ENCODE measurements around the gene NALCN. TPM values are rescaled to one million over a fixed set of nuclear protein-coding genes. Genes with fewer than 3 reads are reported as not detected.

NALCN gene
- total and polyA plus RNA-seq, 9 donors = 0.24 to 1.2 (median 0.33) TPM

DNA sequence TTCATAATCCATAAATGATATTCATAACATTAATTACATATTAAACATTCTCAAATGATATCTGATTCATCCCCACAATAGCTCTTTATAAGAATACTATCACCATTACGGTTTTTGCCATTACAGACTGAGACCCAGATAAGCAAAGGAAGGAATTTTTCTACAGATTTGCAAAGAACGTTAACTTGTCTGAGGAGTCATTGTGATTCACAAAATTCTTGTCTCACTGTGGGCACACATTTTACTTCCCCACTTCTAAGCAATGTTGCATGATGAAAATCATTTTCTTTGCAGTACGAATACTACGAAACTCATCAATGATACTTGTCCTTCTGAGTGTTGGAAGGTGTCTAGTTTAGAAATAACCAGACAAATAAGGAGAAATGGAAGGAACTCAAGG is 70.1 kb downstream of the NALCN start:
- Histone ChIP-seq H3K4me3 (ENCODE audit: low read length) (no peak overlapping the region), H3K27ac (ENCODE audit: low read length) (no peak overlapping the region), H3K9me3 (replicated peaks; ENCODE audit: control insufficient read depth, low read depth, low read length) (no peaks in the 10 kb centered on the region), H3K4me1 (ENCODE audit: control insufficient read depth, insufficient read depth, low read length) (no peaks in the 10 kb centered on the region), H3K27me3 (ENCODE audit: control insufficient read depth, insufficient read depth, low read length) (no peaks in the 10 kb centered on the region), H3K36me3 (ENCODE audit: control insufficient read depth, insufficient read depth, low read length) (no peaks in the 10 kb centered on the region)
- no CpG with 5 or more reads among the region's 4 CpGs for WGBS (ENCODE audit: insufficient coverage)
- no peak for DNase-seq

DNA sequence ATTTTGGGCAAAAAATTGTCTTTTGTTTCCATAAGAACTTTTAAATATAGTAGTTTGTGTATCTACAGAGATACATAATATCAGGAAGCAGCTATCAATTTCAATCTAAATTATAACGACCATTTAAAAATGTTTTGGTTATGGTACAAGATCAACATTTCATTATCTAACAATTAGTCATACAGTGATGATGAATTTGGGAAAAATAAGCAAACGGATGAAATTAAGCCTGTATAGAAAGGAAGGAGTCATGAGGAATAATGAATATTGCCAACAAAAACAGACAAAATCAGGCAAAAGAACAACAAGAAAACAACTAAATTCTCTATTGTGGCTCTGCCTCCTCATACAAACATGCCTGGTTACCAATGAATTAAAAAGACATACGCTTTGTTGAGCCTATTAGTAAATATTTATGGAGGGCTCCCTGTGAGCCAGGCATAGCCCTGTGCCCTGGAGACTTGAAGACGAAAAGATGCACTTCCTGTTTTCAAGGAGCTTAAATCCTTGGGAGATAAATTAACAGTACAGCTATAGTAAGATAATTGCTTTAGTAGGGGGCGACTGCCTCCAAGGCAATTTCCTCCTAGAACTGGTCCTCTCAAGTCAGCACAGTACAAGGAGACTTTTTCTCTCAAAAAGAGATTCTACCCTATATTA is 73.0 kb downstream of the NALCN start:
- no peak for DNase-seq
- no peak overlapping the region for H3K27ac ChIP-seq (ENCODE audit: low read length)
- no peaks in the 10 kb centered on the region for H3K27me3 ChIP-seq (ENCODE audit: control insufficient read depth, insufficient read depth, low read length)
- H3K4me1 ChIP-seq (ENCODE audit: control insufficient read depth, insufficient read depth, low read length) = no peaks in the 10 kb centered on the region
- H3K36me3 ChIP-seq (ENCODE audit: control insufficient read depth, insufficient read depth, low read length) = no peaks in the 10 kb centered on the region
- no peaks in the 10 kb centered on the region for H3K9me3 ChIP-seq (replicated peaks; ENCODE audit: control insufficient read depth, low read depth, low read length)
- H3K4me3 ChIP-seq (ENCODE audit: low read length) = no peak overlapping the region
- WGBS (ENCODE audit: insufficient coverage) = no CpG with 5 or more reads among the region's 5 CpGs

DNA sequence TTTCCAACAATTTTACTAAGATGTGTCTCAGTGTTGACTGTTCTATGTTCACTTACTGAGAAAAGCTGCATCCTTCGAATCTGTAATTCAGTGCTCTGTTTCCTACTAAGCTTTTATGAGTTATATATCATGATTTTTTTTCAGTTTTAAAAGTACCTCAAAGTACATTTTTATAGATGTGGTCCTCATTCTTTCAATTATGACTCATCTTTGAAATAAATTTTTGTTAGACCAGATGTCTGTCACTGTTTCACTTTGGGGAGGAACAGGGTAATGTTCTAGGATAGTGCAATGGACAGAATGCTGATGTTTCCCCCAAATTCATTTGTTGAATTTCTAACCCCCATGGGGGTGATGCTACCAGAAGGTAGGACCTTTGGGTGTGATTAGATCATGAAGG is 74.8 kb downstream of the NALCN start:
- H3K36me3 ChIP-seq (ENCODE audit: control insufficient read depth, insufficient read depth, low read length) = no peaks in the 10 kb centered on the region
- H3K4me1 ChIP-seq (ENCODE audit: control insufficient read depth, insufficient read depth, low read length) = no peaks in the 10 kb centered on the region
- WGBS (ENCODE audit: insufficient coverage) = no CpG with 5 or more reads among the region's 1 CpG
- no peak overlapping the region for H3K27ac ChIP-seq (ENCODE audit: low read length)
- H3K9me3 ChIP-seq (replicated peaks; ENCODE audit: control insufficient read depth, low read depth, low read length) = no peaks in the 10 kb centered on the region
- no peak for DNase-seq
- H3K27me3 ChIP-seq (ENCODE audit: control insufficient read depth, insufficient read depth, low read length) = no peaks in the 10 kb centered on the region
- H3K4me3 ChIP-seq (ENCODE audit: low read length) = no peak overlapping the region

DNA sequence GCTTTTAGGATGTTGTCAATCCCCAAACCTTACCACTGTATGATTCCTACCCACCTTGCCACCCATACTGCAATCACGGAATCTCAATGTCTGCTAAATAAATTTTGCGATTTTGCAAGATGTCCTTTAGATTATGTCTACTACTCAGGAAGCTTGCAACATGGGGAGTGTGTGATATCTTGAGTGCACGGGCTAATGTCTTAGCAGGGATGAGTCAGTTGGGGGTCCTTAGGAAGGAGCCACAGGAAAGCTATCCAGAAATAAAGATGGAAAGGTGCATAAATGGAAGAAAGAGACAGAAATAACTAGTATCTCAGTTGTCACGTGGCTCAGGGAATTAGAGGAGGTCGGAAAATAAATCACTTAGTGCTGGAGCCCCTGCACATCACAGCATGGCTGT is 77.1 kb downstream of the NALCN start:
- no peak overlapping the region for H3K27ac ChIP-seq (ENCODE audit: low read length)
- H3K9me3 ChIP-seq (replicated peaks; ENCODE audit: control insufficient read depth, low read depth, low read length) = no peaks in the 10 kb centered on the region
- 48% methylated on average over 3 of the region's 5 CpGs for WGBS (ENCODE audit: insufficient coverage)
- H3K4me3 ChIP-seq (ENCODE audit: low read length) = no peak overlapping the region
- H3K36me3 ChIP-seq (ENCODE audit: control insufficient read depth, insufficient read depth, low read length) = no peaks in the 10 kb centered on the region
- no peaks in the 10 kb centered on the region for H3K27me3 ChIP-seq (ENCODE audit: control insufficient read depth, insufficient read depth, low read length)
- DNase-seq = no peak
- no peaks in the 10 kb centered on the region for H3K4me1 ChIP-seq (ENCODE audit: control insufficient read depth, insufficient read depth, low read length)

DNA sequence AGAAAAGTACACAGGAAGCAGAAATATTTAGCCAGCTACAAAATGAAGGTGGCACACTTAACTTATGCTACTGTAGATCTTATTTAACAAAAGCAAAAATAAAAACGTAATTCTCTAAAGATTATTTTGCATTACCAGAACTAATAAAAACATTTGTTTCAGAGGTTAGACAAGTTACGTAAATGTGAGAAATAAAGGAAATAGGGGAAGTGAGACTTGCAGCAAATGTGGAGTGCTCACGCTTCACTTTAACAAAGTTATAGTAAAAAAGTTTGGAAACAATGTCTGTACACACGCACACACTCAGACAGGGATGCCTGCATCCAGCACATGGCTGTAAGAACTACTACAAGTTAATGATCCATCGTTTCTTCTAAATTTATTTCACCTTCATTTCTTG is 83.7 kb downstream of the NALCN start:
- Histone ChIP-seq H3K36me3 (ENCODE audit: control insufficient read depth, insufficient read depth, low read length) (no peaks in the 10 kb centered on the region), H3K27ac (ENCODE audit: low read length) (no peak overlapping the region), H3K9me3 (replicated peaks; ENCODE audit: control insufficient read depth, low read depth, low read length) (no peaks in the 10 kb centered on the region), H3K27me3 (ENCODE audit: control insufficient read depth, insufficient read depth, low read length) (no peaks in the 10 kb centered on the region), H3K4me1 (ENCODE audit: control insufficient read depth, insufficient read depth, low read length) (no peaks in the 10 kb centered on the region), H3K4me3 (ENCODE audit: low read length) (no peak overlapping the region)
- whole genome bisulfite sequencing (ENCODE audit: insufficient coverage) = no CpG with 5 or more reads among the region's 5 CpGs
- DNase-seq = no peak

DNA sequence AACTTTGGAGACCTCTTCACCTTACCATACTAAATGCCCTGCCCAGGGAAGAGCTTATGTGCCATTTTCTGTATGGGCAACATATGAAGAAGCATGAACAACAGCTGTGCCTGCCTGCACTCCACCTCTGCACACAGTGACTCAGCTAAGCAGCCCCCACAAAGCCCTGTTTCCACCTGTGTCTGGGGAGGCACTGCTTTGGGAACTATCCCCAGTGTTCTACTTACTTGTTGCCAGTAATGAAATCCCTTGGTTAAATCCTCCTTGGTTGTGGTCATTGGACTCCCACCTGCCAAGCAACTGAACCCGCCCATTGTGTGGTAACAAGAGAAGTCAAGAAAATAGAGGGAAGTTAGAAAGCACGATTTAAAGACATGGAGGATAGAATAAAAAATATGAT is 84.6 kb downstream of the NALCN start:
- no peak overlapping the region for H3K4me3 ChIP-seq (ENCODE audit: low read length)
- WGBS (ENCODE audit: insufficient coverage) = no CpG with 5 or more reads among the region's 2 CpGs

DNA sequence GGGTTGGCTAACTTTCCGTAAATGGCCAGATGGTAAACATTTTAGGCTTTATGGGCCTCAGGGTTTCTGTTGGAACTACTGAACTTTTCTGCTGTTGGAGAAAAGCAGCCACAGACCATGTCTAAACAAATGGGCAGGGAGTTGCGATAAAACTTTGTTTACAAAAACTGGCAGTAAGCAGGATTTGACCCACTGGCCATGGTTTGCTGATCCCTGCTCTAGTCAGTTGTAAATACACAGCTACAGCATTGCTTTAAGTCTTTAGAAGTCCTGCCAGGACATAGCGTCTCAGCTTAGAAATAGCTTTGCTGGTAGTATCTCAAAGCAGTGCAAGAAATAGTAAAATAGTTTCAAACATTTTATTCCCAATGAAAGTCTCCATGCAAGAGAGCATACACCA is 88.4 kb downstream of the NALCN start:
- WGBS (ENCODE audit: insufficient coverage) = 71% methylated on average over 1 of the region's 3 CpGs
- H3K9me3 ChIP-seq (replicated peaks; ENCODE audit: control insufficient read depth, low read depth, low read length) = no peaks in the 10 kb centered on the region
- H3K27me3 ChIP-seq (ENCODE audit: control insufficient read depth, insufficient read depth, low read length) = no peaks in the 10 kb centered on the region
- H3K4me1 ChIP-seq (ENCODE audit: control insufficient read depth, insufficient read depth, low read length) = no peaks in the 10 kb centered on the region
- DNase-seq = peak; percentile 16
- no peak overlapping the region for H3K4me3 ChIP-seq (ENCODE audit: low read length)
- H3K36me3 ChIP-seq (ENCODE audit: control insufficient read depth, insufficient read depth, low read length) = no peaks in the 10 kb centered on the region
- H3K27ac ChIP-seq (ENCODE audit: low read length) = no peak overlapping the region

More for the DNA sequence above, 84.6 kb downstream of the NALCN start:
- H3K9me3 ChIP-seq (replicated peaks; ENCODE audit: control insufficient read depth, low read depth, low read length) = no peaks in the 10 kb centered on the region
- H3K27me3 ChIP-seq (ENCODE audit: control insufficient read depth, insufficient read depth, low read length) = no peaks in the 10 kb centered on the region
- H3K36me3 ChIP-seq (ENCODE audit: control insufficient read depth, insufficient read depth, low read length) = no peaks in the 10 kb centered on the region
- no peak overlapping the region for H3K27ac ChIP-seq (ENCODE audit: low read length)
- DNase-seq = no peak
- H3K4me1 ChIP-seq (ENCODE audit: control insufficient read depth, insufficient read depth, low read length) = no peaks in the 10 kb centered on the region

DNA sequence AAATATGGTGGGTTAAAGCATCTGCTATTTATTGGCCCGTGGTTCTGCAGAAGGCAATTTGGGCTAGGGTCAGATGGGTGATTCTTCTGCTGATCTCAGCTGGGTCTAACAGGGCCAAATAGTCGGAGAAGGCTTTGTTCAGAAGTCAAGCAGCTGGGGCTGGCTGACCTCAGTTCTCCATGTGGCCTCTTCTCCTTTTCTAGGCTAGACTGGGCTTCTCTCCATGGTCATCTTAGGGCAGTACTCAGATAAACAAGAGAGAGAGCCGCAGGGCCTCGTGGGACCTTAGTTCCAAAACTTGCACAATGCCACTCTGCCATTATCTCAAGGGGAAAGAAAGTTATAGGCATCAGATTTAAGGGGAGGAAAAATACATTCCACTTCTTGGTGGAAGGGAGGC is 89.6 kb downstream of the NALCN start:
- DNase-seq = no peak
- Histone ChIP-seq H3K9me3 (replicated peaks; ENCODE audit: control insufficient read depth, low read depth, low read length) (no peaks in the 10 kb centered on the region), H3K27me3 (ENCODE audit: control insufficient read depth, insufficient read depth, low read length) (no peaks in the 10 kb centered on the region), H3K27ac (ENCODE audit: low read length) (no peak overlapping the region), H3K4me3 (ENCODE audit: low read length) (no peak overlapping the region), H3K36me3 (ENCODE audit: control insufficient read depth, insufficient read depth, low read length) (no peaks in the 10 kb centered on the region), H3K4me1 (ENCODE audit: control insufficient read depth, insufficient read depth, low read length) (no peaks in the 10 kb centered on the region)
- WGBS (ENCODE audit: insufficient coverage) = 50% methylated on average over 1 of the region's 4 CpGs

DNA sequence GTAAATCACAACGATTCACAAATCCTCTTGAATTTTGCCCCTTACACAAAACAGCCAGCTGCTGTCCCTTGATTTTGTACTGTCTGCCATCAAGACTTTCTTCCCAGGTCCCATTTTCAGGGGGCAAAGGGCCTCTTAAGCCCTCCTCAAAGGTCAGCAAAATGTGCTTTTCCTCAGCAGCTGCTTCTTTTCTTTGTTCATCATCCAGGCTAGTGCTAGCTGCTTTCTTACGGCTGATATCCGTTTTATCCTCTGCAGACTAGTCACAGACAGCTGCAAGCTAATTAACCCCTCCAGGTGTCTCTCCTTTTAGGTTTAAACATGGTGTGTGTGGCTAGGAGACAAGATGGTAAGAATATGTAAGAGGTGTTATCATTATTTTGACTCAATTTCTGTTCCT is 90.9 kb downstream of the NALCN start:
- Histone ChIP-seq H3K4me3 (ENCODE audit: low read length) (no peak overlapping the region), H3K27ac (ENCODE audit: low read length) (no peak overlapping the region), H3K36me3 (ENCODE audit: control insufficient read depth, insufficient read depth, low read length) (no peaks in the 10 kb centered on the region), H3K4me1 (ENCODE audit: control insufficient read depth, insufficient read depth, low read length) (no peaks in the 10 kb centered on the region), H3K27me3 (ENCODE audit: control insufficient read depth, insufficient read depth, low read length) (no peaks in the 10 kb centered on the region), H3K9me3 (replicated peaks; ENCODE audit: control insufficient read depth, low read depth, low read length) (no peaks in the 10 kb centered on the region)
- DNase-seq = no peak
- WGBS (ENCODE audit: insufficient coverage) = 0% methylated on average over 1 of the region's 3 CpGs

DNA sequence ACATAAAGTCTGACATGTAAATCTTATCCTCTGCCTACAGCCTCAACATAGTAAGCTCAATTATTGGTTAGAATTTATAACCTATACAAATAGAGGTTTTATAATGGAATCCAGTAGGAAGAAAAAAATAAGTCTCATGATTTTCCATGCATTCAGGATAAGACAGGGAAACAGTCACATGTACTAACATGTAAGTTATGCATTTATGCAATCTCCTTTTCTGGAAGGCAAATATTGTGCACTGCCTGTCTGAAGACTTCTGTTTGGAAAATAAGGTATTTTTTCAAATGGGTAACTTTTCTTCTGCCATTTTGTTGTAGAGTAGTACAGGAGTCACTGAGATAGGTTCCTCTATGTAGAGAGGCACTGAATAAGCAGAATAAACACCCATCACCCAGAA is 92.7 kb downstream of the NALCN start:
- no peak overlapping the region for H3K27ac ChIP-seq (ENCODE audit: low read length)
- DNase-seq = no peak
- H3K9me3 ChIP-seq (replicated peaks; ENCODE audit: control insufficient read depth, low read depth, low read length) = no peaks in the 10 kb centered on the region
- no peaks in the 10 kb centered on the region for H3K36me3 ChIP-seq (ENCODE audit: control insufficient read depth, insufficient read depth, low read length)
- no peak overlapping the region for H3K4me3 ChIP-seq (ENCODE audit: low read length)
- H3K4me1 ChIP-seq (ENCODE audit: control insufficient read depth, insufficient read depth, low read length) = no peaks in the 10 kb centered on the region
- H3K27me3 ChIP-seq (ENCODE audit: control insufficient read depth, insufficient read depth, low read length) = no peaks in the 10 kb centered on the region

DNA sequence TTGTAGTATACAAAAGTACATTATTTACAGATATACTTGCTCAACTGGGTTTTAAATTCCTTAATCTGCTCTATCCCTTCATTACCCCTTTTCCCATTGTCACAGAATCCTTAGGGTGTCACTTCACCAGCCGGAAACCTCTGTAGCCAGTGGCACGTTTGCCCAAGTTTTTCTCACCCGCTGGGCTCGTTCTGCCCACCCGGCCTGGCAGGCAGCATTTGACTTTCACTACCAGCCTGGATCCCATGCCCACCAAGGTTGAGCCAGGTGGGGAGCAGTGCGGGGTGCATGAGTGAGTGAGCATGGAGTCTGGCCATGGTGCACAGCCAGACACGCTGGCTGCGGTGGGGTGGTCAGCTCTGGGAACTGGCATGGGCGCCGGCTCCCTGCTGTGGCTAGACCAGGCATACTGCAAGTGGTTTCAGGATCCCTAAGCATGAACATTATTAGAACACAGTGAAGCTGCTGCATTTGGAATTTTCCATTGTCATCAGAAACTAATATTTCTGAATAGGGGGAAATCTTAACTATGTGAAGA is 98.3 kb downstream of the NALCN start:
- no peaks in the 10 kb centered on the region for H3K27me3 ChIP-seq (ENCODE audit: control insufficient read depth, insufficient read depth, low read length)
- no peaks in the 10 kb centered on the region for H3K36me3 ChIP-seq (ENCODE audit: control insufficient read depth, insufficient read depth, low read length)
- no peaks in the 10 kb centered on the region for H3K9me3 ChIP-seq (replicated peaks; ENCODE audit: control insufficient read depth, low read depth, low read length)
- 78% methylated on average over 7 of the region's 10 CpGs for WGBS (ENCODE audit: insufficient coverage)
- H3K27ac ChIP-seq (ENCODE audit: low read length) = no peak overlapping the region
- DNase-seq = no peak
- H3K4me3 ChIP-seq (ENCODE audit: low read length) = no peak overlapping the region
- H3K4me1 ChIP-seq (ENCODE audit: control insufficient read depth, insufficient read depth, low read length) = no peaks in the 10 kb centered on the region

All from muscle of leg (tissue), 11 donors.